Sigmoid colon (tissue), 4 donors: ENCODE data around the gene MARS1.

Experiments used
- CTCF ChIP-seq, 4 experiments: fragments of 450-650 bp in 3 of 4; fragments of 200-600 bp in 1 of 4; IDR thresholded peaks; one replicate each; pipeline ENCODE4 v1.5.1; 2016 to 2019; ENCODE audit warnings: antibody characterized with exemption in 4 of 4, mild to moderate bottlenecking in 3 of 4, moderate library complexity in 2 of 4
- POLR2AphosphoS5 ChIP-seq, 4 donors: sonication (generic); formaldehyde crosslinking; IDR thresholded peaks; one replicate each; pipeline ENCODE4 v1.6.1; 2017; ENCODE audit warnings: antibody characterized with exemption in 4 of 4

DNA sequence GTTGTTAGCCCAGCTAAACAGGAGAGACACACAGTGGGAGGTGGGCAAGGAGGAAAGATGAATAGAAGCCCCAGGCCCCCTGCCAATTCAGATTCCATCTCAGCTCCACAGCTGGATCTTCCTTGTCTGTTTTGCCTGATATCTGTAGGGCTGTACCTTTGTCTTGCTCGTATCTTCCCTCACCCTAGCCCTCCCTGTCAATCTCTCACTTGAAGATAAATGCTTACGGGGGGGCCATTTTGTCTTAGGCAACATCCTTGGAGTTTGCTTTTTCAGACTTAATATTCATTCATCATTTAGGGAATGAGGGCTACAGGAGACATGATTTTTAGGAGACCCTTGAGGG, 64.4 kb downstream of the MARS1 start:
- no peak for TF ChIP-seq CTCF (IDR thresholded peaks at IDR 0.05)
- no peak for TF ChIP-seq POLR2AphosphoS5 (IDR thresholded peaks at IDR 0.05)
